Stimulated activated CD8-positive, alpha-beta memory T cell treated with anti-CD3 and anti-CD28 coated beads, Interleukin-4, amount 100 ng/mL, for 48 hours (primary cell): ENCODE data around the gene IRF9.
A peak's percentile ranks its signal among the peaks of the same experiment; 100 is the strongest.

Experiments
- DNase-seq: peaks from one replicate; pipeline ENCODE4 v3.0.0-alpha.2; 2020

The IRF9 gene

GRCh38 chr14:24178399-24179178 is 17.5 kb downstream of the IRF9 start:
- DNase-seq, result no peak

DNA sequence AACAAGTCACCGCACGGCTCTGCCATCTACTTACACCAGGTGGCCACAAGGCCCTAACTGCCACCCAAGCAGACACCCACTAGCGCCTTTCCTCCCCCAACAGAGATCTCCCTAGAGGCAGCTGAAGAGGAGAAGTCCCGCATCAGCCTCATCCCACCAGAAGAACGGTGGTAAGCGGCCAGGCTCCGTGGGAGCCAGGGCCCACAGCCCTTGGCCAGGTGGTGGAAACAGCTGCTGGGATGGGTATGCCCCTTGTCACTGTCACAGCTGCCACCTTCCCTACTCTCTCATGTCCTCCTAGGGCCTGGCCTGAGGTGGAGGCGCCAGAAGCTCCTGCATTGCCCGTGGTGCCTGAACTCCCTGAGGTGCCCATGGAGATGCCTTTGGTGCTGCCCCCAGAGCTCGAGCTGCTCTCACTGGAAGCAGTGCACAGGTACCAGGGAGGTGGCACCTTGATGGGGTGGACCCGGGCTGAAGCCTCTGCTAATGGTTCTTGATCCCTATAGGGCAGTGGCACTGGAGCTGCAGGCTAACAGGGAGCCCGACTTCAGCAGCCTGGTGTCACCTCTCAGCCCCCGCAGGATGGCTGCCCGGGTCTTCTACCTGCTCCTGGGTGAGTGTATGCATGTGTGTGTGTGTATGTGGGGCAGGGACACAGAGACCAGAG is 18.4 kb downstream of the IRF9 start:
- no peak for DNase-seq

DNA sequence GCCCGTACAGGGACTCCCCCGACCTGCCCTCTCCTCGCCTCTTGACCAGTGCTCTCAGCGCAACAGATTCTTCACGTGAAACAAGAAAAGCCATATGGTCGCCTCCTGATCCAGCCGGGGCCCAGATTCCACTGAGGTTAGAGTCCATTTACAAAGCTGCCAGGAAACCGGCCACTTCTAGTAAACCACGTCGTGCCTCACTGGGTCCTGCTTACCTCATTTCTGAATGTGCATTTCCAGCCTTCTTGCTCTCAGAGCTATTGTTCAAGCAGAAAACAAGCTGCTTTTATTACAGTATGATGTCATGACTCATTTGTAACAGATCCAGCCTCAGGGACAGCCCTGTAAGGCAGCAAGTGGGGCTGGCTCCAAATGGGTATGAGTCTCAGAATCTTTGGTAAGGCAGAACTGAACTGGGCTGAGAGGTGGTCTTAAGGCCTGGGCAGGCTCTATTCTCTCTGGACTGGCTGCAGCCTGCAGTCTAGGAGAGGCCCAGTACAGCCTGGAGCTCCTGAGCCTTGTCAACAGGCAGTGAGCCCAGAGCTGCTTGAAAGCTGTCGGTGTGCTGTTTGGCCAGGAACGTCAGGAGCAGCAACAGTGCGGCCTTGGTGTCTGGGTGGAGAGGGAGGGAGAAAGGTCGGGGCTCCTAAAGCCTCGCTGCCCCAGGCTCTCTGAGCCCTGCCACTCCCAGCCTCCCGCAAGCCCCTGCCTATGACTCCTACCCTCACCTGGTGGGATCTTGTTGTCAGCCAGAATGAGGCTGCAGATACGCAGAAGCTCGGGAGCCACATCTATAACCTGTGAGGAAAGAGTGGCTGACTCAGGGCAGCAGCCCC is 19.1 kb downstream of the IRF9 start:
- no peak for DNase-seq

GRCh38 chr14:24181371-24182077 is 20.5 kb downstream of the IRF9 start:
- DNase-seq, result no peak

GRCh38 chr14:24182110-24182882 is 21.2 kb downstream of the IRF9 start:
- DNase-seq, result no peak

- DNase-seq, result no peak
Observed at GRCh38 chr14:24183014-24183481, 22.0 kb downstream of the IRF9 start.

DNA sequence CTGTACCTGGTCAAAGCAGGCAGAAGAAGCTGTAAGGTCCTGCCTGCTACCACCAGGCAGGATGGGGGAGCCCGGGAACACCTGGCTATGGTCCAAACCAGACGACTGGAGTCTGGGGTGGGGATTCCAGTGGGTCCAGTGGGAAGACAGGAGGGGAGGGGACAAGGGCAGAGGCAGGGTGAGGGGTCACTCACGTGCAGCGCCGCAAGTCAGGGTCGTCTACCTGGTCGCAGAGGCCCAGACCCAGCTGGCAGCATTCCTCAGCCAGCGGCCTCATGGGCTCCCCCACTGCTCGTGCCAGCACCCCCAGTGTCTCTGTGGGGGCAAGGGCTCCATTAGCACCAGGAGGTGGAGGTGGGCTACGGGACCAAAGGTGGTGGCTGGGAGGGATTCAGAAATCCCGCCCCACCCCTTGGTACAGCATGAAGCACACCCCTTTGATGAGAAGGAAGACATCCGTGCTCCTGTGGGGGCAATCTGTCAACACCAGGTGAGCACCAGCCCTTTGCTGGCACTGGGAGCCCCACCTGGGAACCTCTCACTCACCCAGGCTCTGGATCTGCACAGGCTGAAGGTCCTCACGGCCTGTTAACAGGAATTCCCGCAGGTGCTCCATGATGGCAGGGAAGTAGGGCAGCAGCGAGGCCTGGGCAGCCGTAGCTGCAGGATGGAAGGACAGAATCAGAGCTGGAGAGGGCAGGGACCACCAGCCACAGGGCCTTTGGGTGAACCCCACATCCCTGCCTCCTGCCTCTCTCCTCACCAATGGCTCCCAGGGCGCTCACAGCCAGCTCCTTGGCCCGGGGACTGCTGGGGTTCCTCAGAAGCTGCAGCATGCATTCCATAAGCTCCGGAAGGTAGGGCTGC is 23.3 kb downstream of the IRF9 start:
- DNase-seq, result no peak

DNA sequence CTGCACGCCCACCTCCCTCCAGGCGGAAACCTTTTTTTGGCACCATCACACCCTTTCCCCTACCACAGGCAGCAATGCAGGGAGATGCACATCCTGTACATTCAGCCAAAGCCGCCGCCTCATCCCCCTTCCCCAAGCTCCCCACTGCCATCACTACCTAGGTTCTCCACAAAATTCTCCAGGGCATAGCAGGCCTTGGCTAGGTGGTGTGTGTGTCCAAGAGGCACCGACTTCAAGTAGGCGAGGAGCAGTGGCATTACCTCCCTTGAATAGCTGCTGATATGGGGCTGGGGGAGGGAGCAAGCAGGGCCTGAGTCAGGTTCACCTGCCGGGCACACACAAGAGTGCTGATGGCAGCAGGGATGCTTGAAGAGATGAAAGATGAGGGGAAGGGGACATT is 24.0 kb downstream of the IRF9 start:
- no peak for DNase-seq

DNA sequence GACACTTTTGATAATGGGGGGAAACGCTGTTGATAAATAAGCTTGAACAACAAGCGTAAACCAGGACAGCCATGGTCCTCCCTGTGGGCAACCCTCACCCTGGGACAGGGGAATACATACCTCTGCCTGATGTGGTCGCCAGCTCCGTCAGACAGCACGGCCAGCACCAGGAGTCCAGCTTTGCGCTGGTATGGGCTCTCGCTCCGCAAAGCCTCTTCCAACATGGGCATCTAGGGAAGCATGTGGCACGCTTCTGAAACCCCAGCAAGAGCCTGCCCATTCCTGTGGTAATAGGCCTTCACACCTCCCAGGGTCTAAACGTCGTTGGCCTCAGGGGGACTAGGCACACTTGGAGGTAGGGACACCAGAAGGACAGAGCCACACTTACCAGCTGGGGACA is 24.7 kb downstream of the IRF9 start:
- DNase-seq, result no peak

- no peak for DNase-seq
Observed at GRCh38 chr14:24186831-24187538, 25.9 kb downstream of the IRF9 start.

DNA sequence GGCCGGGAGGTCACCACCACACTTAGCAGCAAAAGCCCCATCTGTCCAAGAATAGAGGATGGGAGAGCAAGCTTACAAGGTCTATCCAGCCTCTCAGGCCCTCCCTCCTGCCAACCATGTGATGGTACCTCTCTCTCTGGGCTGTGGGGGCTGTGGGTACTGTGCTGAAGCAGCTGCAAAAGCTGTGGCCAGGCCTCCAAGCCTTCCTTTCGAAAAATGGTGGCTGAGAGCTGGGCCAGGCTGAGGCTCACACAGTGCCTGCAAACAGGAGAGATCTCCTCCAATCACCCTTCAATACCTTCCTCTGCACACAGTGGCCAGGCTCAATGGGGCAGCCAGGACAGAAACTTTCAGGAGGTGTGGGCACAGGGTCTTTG is 26.5 kb downstream of the IRF9 start:
- no peak for DNase-seq

DNA sequence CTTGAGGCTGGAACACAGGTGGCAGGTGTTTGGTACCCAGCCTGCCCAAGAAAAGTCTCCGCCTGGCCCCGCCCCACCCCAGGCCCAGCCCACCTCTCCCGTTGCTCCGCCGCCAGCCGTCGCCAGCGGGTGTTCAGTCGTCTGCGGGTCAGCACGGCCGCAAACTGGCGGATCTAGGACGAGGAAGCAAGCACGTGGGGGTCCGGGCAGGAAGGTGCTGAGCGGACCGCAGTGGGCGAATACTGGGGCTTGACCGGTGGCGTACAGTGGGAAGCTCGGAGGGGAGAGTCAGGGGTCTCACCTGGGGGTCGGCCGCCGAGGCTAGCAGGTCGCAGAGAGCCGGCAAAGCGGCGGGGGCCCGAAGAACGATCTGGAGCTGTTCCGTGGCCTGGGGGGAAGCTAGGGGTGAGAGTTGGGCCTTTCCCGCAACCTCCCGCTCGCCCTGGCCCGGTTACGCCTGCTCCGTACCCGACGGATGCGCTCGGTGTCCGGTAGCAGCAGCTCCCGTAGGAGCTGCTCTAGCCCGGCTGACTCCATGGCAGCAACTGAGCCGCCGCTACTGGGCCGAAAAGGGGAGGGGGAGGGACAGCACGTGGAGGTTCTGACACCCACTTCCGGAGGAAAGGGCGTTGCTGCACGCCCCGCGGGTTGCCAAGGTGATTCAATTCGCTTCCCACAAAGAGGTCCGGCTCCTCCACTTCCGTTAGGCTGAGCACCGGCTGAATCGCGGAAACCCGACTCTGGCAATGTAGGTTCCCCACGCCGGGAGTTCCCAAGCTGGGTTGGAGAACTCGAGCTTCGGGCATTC is 27.4 kb downstream of the IRF9 start, which contains the start of gene IPO4:
TSS of gene IPO4 (minus strand) at position 566 of the 808 bp plus-strand sequence. CDS start at position 537, 29 bp downstream.
- DNase-seq, result peak; percentile 96

DNA sequence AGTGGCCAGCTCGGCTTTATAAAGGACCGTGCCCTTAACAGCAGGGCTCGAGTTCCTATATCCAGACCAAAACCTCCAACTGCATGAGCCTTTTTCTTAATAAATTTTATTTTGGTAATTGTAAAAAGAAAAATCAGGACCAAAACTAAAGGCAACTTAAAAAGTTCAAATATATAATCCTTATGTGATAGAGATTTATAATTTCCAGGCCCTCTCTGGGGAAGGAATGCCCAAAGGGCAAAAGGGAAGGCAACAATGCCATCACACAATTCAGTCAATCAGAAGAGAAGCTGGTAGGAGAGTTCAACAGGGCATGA is 28.0 kb downstream of the IRF9 start:
- no peak for DNase-seq

GRCh38 chr14:24189460-24189859 is 28.4 kb downstream of the IRF9 start:
- no peak for DNase-seq

DNA sequence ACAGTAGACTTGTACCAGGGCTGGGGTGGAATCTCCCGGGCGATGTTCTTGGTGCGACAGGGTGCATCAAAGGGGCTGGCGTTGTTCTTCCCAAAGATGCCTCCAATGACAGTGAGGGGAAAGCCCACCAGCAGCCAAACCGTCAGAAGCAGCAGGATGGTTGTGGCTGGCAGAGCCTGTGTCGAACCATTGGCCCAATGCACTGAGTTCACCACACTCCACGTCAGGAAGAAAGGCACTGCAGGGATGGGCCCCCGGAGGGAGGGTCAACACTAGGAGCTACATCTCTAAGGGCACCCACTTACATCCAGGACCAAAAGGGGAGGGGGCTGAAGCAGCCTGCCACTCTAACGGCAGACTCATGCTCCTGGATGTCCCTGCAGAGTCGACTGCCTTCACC is 29.4 kb downstream of the IRF9 start:
- DNase-seq, result no peak

DNA sequence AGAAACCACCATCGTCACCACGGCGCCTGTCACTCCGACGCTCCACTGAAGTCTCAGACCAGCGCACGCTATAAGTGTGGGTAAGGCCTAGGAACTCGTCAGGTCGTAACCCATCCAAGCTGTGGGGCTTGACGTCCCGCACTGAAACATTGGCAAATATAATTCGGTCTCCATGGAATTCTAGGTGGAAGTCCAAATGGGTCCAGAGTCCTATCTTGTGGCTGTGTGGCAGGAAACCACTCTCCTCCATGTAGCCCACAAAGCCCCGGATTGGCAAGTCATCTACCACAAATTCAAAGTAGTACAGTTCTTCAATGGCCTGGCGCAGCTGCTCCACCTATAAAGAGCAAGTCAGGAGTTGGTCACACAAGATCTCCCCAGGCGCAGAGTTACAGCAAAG is 31.9 kb downstream of the IRF9 start:
- DNase-seq, result no peak

- no peak for DNase-seq
Observed at GRCh38 chr14:24194186-24194872, 33.3 kb downstream of the IRF9 start.

- DNase-seq, result no peak
Observed at GRCh38 chr14:24194873-24195185, 33.8 kb downstream of the IRF9 start.
